Mammary epithelial cell (primary cell): ENCODE results near the gene P2RX1.

Source experiments
- CTCF ChIP-seq, 2 donors: IDR thresholded peaks in 1 of 2; conservative IDR thresholded peaks in 1 of 2; 2 replicates each; pipeline ENCODE4 v1.5.1; 2011 to 2012; ENCODE audit warnings: inconsistent platforms in 2 of 2, low read length in 2 of 2, mild to moderate bottlenecking in 2 of 2, control low read depth in 1 of 2, low read depth in 1 of 2; ENCODE audit not compliant: insufficient read depth in 1 of 2; ENCODE audit errors: extremely low read depth in 1 of 2
- EZH2 ChIP-seq: IDR thresholded peaks from 2 replicates; pipeline ENCODE4 v1.6.1; 2012; ENCODE audit warnings: low read length, inconsistent platforms, borderline replicate concordance

- TF ChIP-seq CTCF (conservative IDR thresholded peaks at IDR 0.05 in 1 of 2, IDR thresholded peaks at IDR 0.05 in 1 of 2; ENCODE audit: extremely low read depth in 1 of 2, insufficient read depth in 1 of 2, low read depth in 1 of 2, low read length in 2 of 2) (no peak), EZH2 (no peak)
Observed at GRCh38 chr17:3921502-3922319, 5.4 kb upstream of the P2RX1 start.
